Transverse colon (tissue), 4 donors: Measurements from ENCODE around the gene ZDHHC14. TPM values are rescaled to one million over a fixed set of nuclear protein-coding genes. Genes with fewer than 3 reads are reported as not detected.

ENCODE experiments used
- DNase-seq: peaks from one replicate; pipeline ENCODE4 v3.0.0-alpha.2; 2019
- H3K27ac ChIP-seq, 4 donors: fragments of 200-600 bp; sonication (generic); 2 replicates each; pipeline ENCODE4 v1.5.1; 2016 to 2018; ENCODE audit warnings: inconsistent platforms in 4 of 4
- H3K27me3 ChIP-seq: fragments of 200-600 bp; sonication (generic); 2 replicates; pipeline ENCODE4 v1.5.1; 2017; ENCODE audit warnings: inconsistent platforms
- H3K36me3 ChIP-seq, 4 donors: fragments of 200-600 bp; sonication (generic); 2 replicates each; pipeline ENCODE4 v1.5.1; 2017 to 2019; ENCODE audit warnings: inconsistent platforms in 4 of 4
- H3K4me1 ChIP-seq, 4 donors: fragments of 200-600 bp; sonication (generic); 2 replicates each; pipeline ENCODE4 v1.5.1; 2017 to 2020; ENCODE audit warnings: inconsistent platforms in 4 of 4
- H3K4me3 ChIP-seq, 4 donors: fragments of 200-600 bp; sonication (generic); 1 replicate in 1 of 4; 2 replicates in 3 of 4; pipeline versions ENCODE4 v1.5.1 to v1.6.1; 2017 to 2019; ENCODE audit warnings: inconsistent platforms in 4 of 4
- H3K9me3 ChIP-seq, 2 donors: fragments of 200-600 bp; sonication (generic); 2 replicates each; pipeline ENCODE4 v1.5.1; 2017 to 2019; ENCODE audit warnings: inconsistent platforms in 2 of 2
- CTCF ChIP-seq, 5 experiments: fragments of 200-600 bp in 3 of 5; fragments of 450-650 bp in 2 of 5; sonication (generic) in 3 of 5; IDR thresholded peaks; 1 replicate in 2 of 5; 2 replicates in 3 of 5; pipeline ENCODE4 v1.5.1; 2016 to 2017; ENCODE audit warnings: antibody characterized with exemption in 5 of 5, inconsistent platforms in 3 of 5, mild to moderate bottlenecking in 2 of 5, moderate library complexity in 1 of 5
- EP300 ChIP-seq: sonication (generic); formaldehyde crosslinking; IDR thresholded peaks from one replicate; pipeline ENCODE4 v1.6.1; 2017; ENCODE audit warnings: antibody characterized with exemption, low read depth
- POLR2A ChIP-seq: fragments of 450-650 bp; IDR thresholded peaks from one replicate; pipeline ENCODE4 v1.6.1; 2016; ENCODE audit warnings: antibody characterized with exemption, mild to moderate bottlenecking, moderate library complexity
- POLR2AphosphoS5 ChIP-seq, 3 donors: sonication (generic); formaldehyde crosslinking; IDR thresholded peaks; one replicate each; pipeline ENCODE4 v1.6.1; 2016; ENCODE audit warnings: antibody characterized with exemption in 3 of 3
- WGBS, 2 donors: methylation state at CpG; one replicate each; pipeline ENCODE4 v1.1.5; 2018; ENCODE audit warnings: low coverage in 1 of 2; 5-methylcytosine and 5-hydroxymethylcytosine counted together
- in situ Hi-C, 4 donors: fragments of 200-750 bp; cut with MboI; loops; one replicate each; pipeline versions ENCODE4 v1.15.0 to v1.15.1; 2017; ENCODE audit warnings: low sequenced_read_pairs in 3 of 4, low pct_ligation_motif_present in 1 of 4, low pct_unique_long_range_greater_than_20kb in 1 of 4
- intact Hi-C: fragments of 100-400 bp; cut with DNase I; formaldehyde crosslinking; loops from one replicate; pipeline ENCODE4 v1.15.1; 2023; ENCODE audit warnings: low total_unique reads
- total RNA-seq, 4 donors: library from RNA; depleted of rRNA; stranded (reverse); fragments of >200 nt; gene quantifications; one replicate each; pipeline ENCODE4 v1.1.0, GENCODE V29; 2016

The ZDHHC14 gene
- total RNA-seq, 4 donors from 2014 or later = 10.2 to 16.5 (median 12.5) TPM

- H3K9me3 ChIP-seq = no peaks in the 10 kb centered on the region
- H3K27ac ChIP-seq = no peak overlapping the region
- H3K27me3 ChIP-seq = no peaks in the 10 kb centered on the region
- DNase-seq = no peak
- TF ChIP-seq POLR2AphosphoS5 (IDR thresholded peaks at IDR 0.05) (no peak), CTCF (IDR thresholded peaks at IDR 0.05) (no peak), EP300 (no peak), POLR2A (no peak)
- peaks cover 0 to 6% (median 0%) of the 10 kb centered on the region in 4 donors for H3K4me1 ChIP-seq
- 88 to 94% methylated on average over 3 of the region's 3 CpGs for WGBS, 2 donors
- no peak overlapping the region for H3K4me3 ChIP-seq
- H3K36me3 ChIP-seq = no peaks in the 10 kb centered on the region
- in situ Hi-C loops (no loop called here), intact Hi-C loops (no loop called here)
Observed at GRCh38 chr6:157549468-157549745, 168.4 kb downstream of the ZDHHC14 start.

GRCh38 chr6:157550114-157550989 is 169.4 kb downstream of the ZDHHC14 start:
- DNase-seq = no peak
- H3K27me3 ChIP-seq = no peaks in the 10 kb centered on the region
- intact Hi-C loops = loop anchor here (5.0 kb wide), 1 partner anchor 342 kb away; no protein-coding TSS in a partner anchor

GRCh38 chr6:157551041-157551832 is 170.2 kb downstream of the ZDHHC14 start:
- H3K4me1 ChIP-seq = peaks cover 0 to 6% (median 0%) of the 10 kb centered on the region in 4 donors
- H3K9me3 ChIP-seq = no peaks in the 10 kb centered on the region
- intact Hi-C loops (loop anchor here (5.0 kb wide), 1 partner anchor 341 kb away; no protein-coding TSS in a partner anchor), in situ Hi-C loops (no loop called here)
- no peaks in the 10 kb centered on the region for H3K36me3 ChIP-seq
- WGBS, 2 donors = 78 to 83% methylated on average over 3 to 6 of the region's 6 CpGs
- no peak overlapping the region for H3K27ac ChIP-seq
- no peaks in the 10 kb centered on the region for H3K27me3 ChIP-seq
- DNase-seq = no peak
- TF ChIP-seq CTCF (IDR thresholded peaks at IDR 0.05) = no peak
- no peak for TF ChIP-seq POLR2AphosphoS5 (IDR thresholded peaks at IDR 0.05)
- TF ChIP-seq EP300 = no peak
- no peak for TF ChIP-seq POLR2A
- no peak overlapping the region for H3K4me3 ChIP-seq

More at GRCh38 chr6:157550114-157550989, 169.4 kb downstream of the ZDHHC14 start:
- H3K9me3 ChIP-seq = no peaks in the 10 kb centered on the region
- TF ChIP-seq POLR2A (no peak), EP300 (no peak), POLR2AphosphoS5 (IDR thresholded peaks at IDR 0.05) (no peak), CTCF (IDR thresholded peaks at IDR 0.05) (no peak)
- H3K36me3 ChIP-seq = no peaks in the 10 kb centered on the region
- H3K4me3 ChIP-seq = no peak overlapping the region
- in situ Hi-C loops = no loop called here
- H3K4me1 ChIP-seq = peaks cover 0 to 6% (median 0%) of the 10 kb centered on the region in 4 donors
- H3K27ac ChIP-seq = peak overlapping the region in 1 of 4 donors; percentile 6
- WGBS, 2 donors = 78 to 86% methylated on average over 1 to 12 of the region's 12 CpGs

GRCh38 chr6:157552081-157552747 is 171.2 kb downstream of the ZDHHC14 start:
- Histone ChIP-seq H3K36me3 (no peaks in the 10 kb centered on the region), H3K4me3 (no peak overlapping the region), H3K4me1 (peaks cover 0 to 11% (median 0%) of the 10 kb centered on the region in 4 donors), H3K27ac (no peak overlapping the region), H3K27me3 (no peaks in the 10 kb centered on the region), H3K9me3 (no peaks in the 10 kb centered on the region)
- in situ Hi-C loops (no loop called here), intact Hi-C loops (loop anchor here (5.0 kb wide), 1 partner anchor 340 kb away; no protein-coding TSS in a partner anchor)
- WGBS, 2 donors = 81% methylated on average over 9 of the region's 9 CpGs
- DNase-seq = no peak
- TF ChIP-seq EP300 (no peak), CTCF (IDR thresholded peaks at IDR 0.05) (no peak), POLR2A (no peak), POLR2AphosphoS5 (IDR thresholded peaks at IDR 0.05) (no peak)
